DND-41 (cell line): ENCODE data around the gene TBC1D5.

ENCODE experiments used
- CTCF ChIP-seq: IDR thresholded peaks from 2 replicates; pipeline ENCODE4 v1.5.1; 2012; ENCODE audit warnings: borderline replicate concordance, low read length, moderate library complexity, mild to moderate bottlenecking; ENCODE audit not compliant: poor library complexity, severe bottlenecking; ENCODE audit errors: extremely low read depth
- EZH2 ChIP-seq: IDR thresholded peaks from 3 replicates; pipeline ENCODE4 v1.6.1; 2012; ENCODE audit warnings: borderline replicate concordance, low read depth, mild to moderate bottlenecking, moderate library complexity, low read length, inconsistent platforms; ENCODE audit not compliant: severe bottlenecking

GRCh38 chr3:17307887-17308286, 434.5 kb downstream of the TBC1D5 start:
- TF ChIP-seq CTCF (no peak), EZH2 (no peak)
